Measurements from ENCODE around the gene ADGRB3. TPM values are rescaled to one million over a fixed set of nuclear protein-coding genes. Genes with fewer than 3 reads are reported as not detected.

Gene ADGRB3
- total and polyA plus RNA-seq, 2 donors (not counting 1 experiment from before 2014, with no cell fraction given), result not detected

GRCh38 chr6:69370763-69371162 is 735.7 kb downstream of the ADGRB3 start:
- Histone ChIP-seq H2AFZ (ENCODE audit: insufficient read depth, low read depth, low read length, poor library complexity, severe bottlenecking) (no peak overlapping the region), H3K27ac (ENCODE audit: low read length in 2 of 2) (no peak overlapping the region), H4K20me1 (ENCODE audit: control insufficient read depth, insufficient read depth, low read length, poor library complexity, severe bottlenecking) (no peaks in the 10 kb centered on the region), H3K4me3 (ENCODE audit: control extremely low read depth in 1 of 5, extremely low read depth in 1 of 5, insufficient read depth in 1 of 5, low read depth in 2 of 5, low read length in 4 of 5) (no peak overlapping the region), H3K27me3 (replicated peaks in 1 of 4; ENCODE audit: control extremely low read depth in 1 of 4, control insufficient read depth in 3 of 4, insufficient read depth in 4 of 4, low read length in 3 of 4) (no peaks in the 10 kb centered on the region), H3K36me3 (replicated peaks in 1 of 2; ENCODE audit: control extremely low read depth in 1 of 2, control insufficient read depth in 1 of 2, extremely low read depth in 1 of 2, insufficient read depth in 2 of 2, low read length in 1 of 2) (no peaks in the 10 kb centered on the region), H3K4me1 (ENCODE audit: control insufficient read depth in 2 of 2, insufficient read depth in 2 of 2, low read length in 2 of 2) (no peaks in the 10 kb centered on the region), H3K4me2 (replicated peaks; ENCODE audit: low read depth, low read length, poor library complexity, severe bottlenecking) (no peak overlapping the region), H3K9ac (ENCODE audit: low read length) (no peak overlapping the region), H3K79me2 (ENCODE audit: control insufficient read depth, insufficient read depth, low read length) (no peaks in the 10 kb centered on the region), H3K9me3 (ENCODE audit: control extremely low read depth in 1 of 3, control insufficient read depth in 2 of 3, insufficient read depth in 1 of 3, low read length in 2 of 3) (no peaks in the 10 kb centered on the region)
- intact Hi-C loops (cut with micrococcal nuclease), result no loop called here
- TF ChIP-seq, protein P1, sequence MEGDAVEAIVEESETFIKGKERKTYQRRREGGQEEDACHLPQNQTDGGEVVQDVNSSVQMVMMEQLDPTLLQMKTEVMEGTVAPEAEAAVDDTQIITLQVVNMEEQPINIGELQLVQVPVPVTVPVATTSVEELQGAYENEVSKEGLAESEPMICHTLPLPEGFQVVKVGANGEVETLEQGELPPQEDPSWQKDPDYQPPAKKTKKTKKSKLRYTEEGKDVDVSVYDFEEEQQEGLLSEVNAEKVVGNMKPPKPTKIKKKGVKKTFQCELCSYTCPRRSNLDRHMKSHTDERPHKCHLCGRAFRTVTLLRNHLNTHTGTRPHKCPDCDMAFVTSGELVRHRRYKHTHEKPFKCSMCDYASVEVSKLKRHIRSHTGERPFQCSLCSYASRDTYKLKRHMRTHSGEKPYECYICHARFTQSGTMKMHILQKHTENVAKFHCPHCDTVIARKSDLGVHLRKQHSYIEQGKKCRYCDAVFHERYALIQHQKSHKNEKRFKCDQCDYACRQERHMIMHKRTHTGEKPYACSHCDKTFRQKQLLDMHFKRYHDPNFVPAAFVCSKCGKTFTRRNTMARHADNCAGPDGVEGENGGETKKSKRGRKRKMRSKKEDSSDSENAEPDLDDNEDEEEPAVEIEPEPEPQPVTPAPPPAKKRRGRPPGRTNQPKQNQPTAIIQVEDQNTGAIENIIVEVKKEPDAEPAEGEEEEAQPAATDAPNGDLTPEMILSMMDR (IDR thresholded peaks at IDR 0.05), result no peak
- TF ChIP-seq EZH2 (IDR thresholded peaks at IDR 0.05; ENCODE audit: borderline replicate concordance, insufficient read depth, low read depth, low read length, poor library complexity, severe bottlenecking), result no peak
- Mint-ChIP-seq H3K27me3 (no peaks in the 10 kb centered on the region), H3K27ac (no peak overlapping the region), H3K4me3 (no peak overlapping the region), H3K9me3 (ENCODE audit: insufficient read depth) (no peaks in the 10 kb centered on the region), H3K4me1 (no peaks in the 10 kb centered on the region)
- DNase-seq (no peak), ATAC-seq (ENCODE audit: low read depth) (no peak)
- ChIA-PET CTCF (no interaction called here), POLR2A (no interaction called here)
- 86% methylated on average over 1 of the region's 3 CpGs for WGBS (ENCODE audit: insufficient coverage)

DNA sequence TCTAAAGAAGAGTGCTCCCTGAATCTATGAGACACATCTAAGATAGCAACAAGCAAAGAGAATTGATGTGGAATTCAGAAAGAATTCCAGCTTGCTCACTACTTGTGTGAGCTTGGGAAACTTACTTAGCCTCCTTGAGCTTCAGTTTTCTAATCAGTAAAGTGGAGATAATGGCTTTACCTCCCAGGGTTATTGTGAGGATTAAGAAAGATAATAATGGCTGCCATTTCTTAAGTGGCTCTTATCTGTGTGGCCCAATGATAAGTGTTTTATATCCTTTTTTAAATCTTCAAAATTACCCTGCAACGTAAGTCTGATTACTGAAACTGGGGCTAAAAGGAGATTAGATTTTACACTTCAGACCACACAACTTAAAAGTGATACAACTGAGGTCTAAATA is 743.2 kb downstream of the ADGRB3 start:
- no CpG with 5 or more reads among the region's 1 CpG for WGBS (ENCODE audit: insufficient coverage)
- H3K27me3 ChIP-seq (replicated peaks in 1 of 4; ENCODE audit: control extremely low read depth in 1 of 4, control insufficient read depth in 3 of 4, insufficient read depth in 4 of 4, low read length in 3 of 4), result no peaks in the 10 kb centered on the region
- H3K79me2 ChIP-seq (ENCODE audit: control insufficient read depth, insufficient read depth, low read length), result no peaks in the 10 kb centered on the region
- ChIA-PET CTCF (no interaction called here), POLR2A (no interaction called here)
- no peaks in the 10 kb centered on the region for H3K36me3 ChIP-seq (replicated peaks in 1 of 2; ENCODE audit: control extremely low read depth in 1 of 2, control insufficient read depth in 1 of 2, extremely low read depth in 1 of 2, insufficient read depth in 2 of 2, low read length in 1 of 2)
- DNase-seq, result no peak
- Mint-ChIP-seq H3K9me3 (ENCODE audit: insufficient read depth) (no peaks in the 10 kb centered on the region), H3K4me1 (no peaks in the 10 kb centered on the region), H3K4me3 (no peak overlapping the region), H3K27ac (no peak overlapping the region), H3K27me3 (no peaks in the 10 kb centered on the region)
- no peak overlapping the region for H3K4me3 ChIP-seq (ENCODE audit: control extremely low read depth in 1 of 5, extremely low read depth in 1 of 5, insufficient read depth in 1 of 5, low read depth in 2 of 5, low read length in 4 of 5)
- no peak overlapping the region for H2AFZ ChIP-seq (ENCODE audit: insufficient read depth, low read depth, low read length, poor library complexity, severe bottlenecking)
- no peaks in the 10 kb centered on the region for H3K4me1 ChIP-seq (ENCODE audit: control insufficient read depth in 2 of 2, insufficient read depth in 2 of 2, low read length in 2 of 2)
- H3K27ac ChIP-seq (ENCODE audit: low read length in 2 of 2), result no peak overlapping the region
- H4K20me1 ChIP-seq (ENCODE audit: control insufficient read depth, insufficient read depth, low read length, poor library complexity, severe bottlenecking), result no peaks in the 10 kb centered on the region
- no peak for ATAC-seq (ENCODE audit: low read depth)
- intact Hi-C loops (cut with micrococcal nuclease), result no loop called here
- H3K9ac ChIP-seq (ENCODE audit: low read length), result no peak overlapping the region
- H3K9me3 ChIP-seq (ENCODE audit: control extremely low read depth in 1 of 3, control insufficient read depth in 2 of 3, insufficient read depth in 1 of 3, low read length in 2 of 3), result no peaks in the 10 kb centered on the region
- TF ChIP-seq, protein P1 (IDR thresholded peaks at IDR 0.05), result no peak
- TF ChIP-seq EZH2 (IDR thresholded peaks at IDR 0.05; ENCODE audit: borderline replicate concordance, insufficient read depth, low read depth, low read length, poor library complexity, severe bottlenecking), result no peak
- no peak overlapping the region for H3K4me2 ChIP-seq (replicated peaks; ENCODE audit: low read depth, low read length, poor library complexity, severe bottlenecking)
